Small intestine (tissue), 7 donors: ENCODE measurements around the gene MARF1. TPM values are rescaled to one million over a fixed set of nuclear protein-coding genes. Genes with fewer than 3 reads are reported as not detected.
"Not testable (repeated sequence)": the region's sequence is repeated elsewhere in the genome, so short reads cannot be mapped to it uniquely, and the experiment has no call there.

Experiments
- DNase-seq, 2 donors: peaks; one replicate each; pipeline versions ENCODE4 v3.0.0 to v3.0.0-alpha.2; 2013
- FAIRE-seq: peaks from 2 replicates; lab custom pipeline; 2012; peaks lifted over from hg19 to GRCh38; lab: Jason Lieb, UNC
- H3K27ac ChIP-seq, 3 donors: one replicate each; pipeline ENCODE4 v1.5.1; 2013; ENCODE audit warnings: low read length in 2 of 3, mild to moderate bottlenecking in 2 of 3, control low read depth in 1 of 3, inconsistent platforms in 1 of 3, low read depth in 1 of 3, moderate library complexity in 1 of 3
- H3K27me3 ChIP-seq, 3 donors: one replicate each; pipeline ENCODE4 v1.6.1; 2013; ENCODE audit warnings: low read length in 3 of 3, inconsistent platforms in 1 of 3; ENCODE audit not compliant: control insufficient read depth in 3 of 3, insufficient read depth in 3 of 3
- H3K36me3 ChIP-seq, 3 donors: one replicate each; pipeline ENCODE4 v1.6.1; 2013; ENCODE audit warnings: low read length in 3 of 3, inconsistent platforms in 1 of 3, low read depth in 1 of 3, mild to moderate bottlenecking in 1 of 3, moderate library complexity in 1 of 3; ENCODE audit not compliant: control insufficient read depth in 3 of 3, insufficient read depth in 2 of 3
- H3K4me1 ChIP-seq, 3 donors: one replicate each; pipeline ENCODE4 v1.6.1; 2013; ENCODE audit warnings: low read length in 2 of 3, inconsistent platforms in 1 of 3, low read depth in 1 of 3, mild to moderate bottlenecking in 1 of 3, moderate library complexity in 1 of 3; ENCODE audit not compliant: control insufficient read depth in 3 of 3, insufficient read depth in 2 of 3
- H3K4me3 ChIP-seq, 3 donors: one replicate each; pipeline ENCODE4 v1.5.1; 2013; ENCODE audit warnings: low read length in 3 of 3, control low read depth in 1 of 3, inconsistent platforms in 1 of 3, low read depth in 1 of 3, mild to moderate bottlenecking in 1 of 3, moderate library complexity in 1 of 3
- H3K9me3 ChIP-seq, 2 donors: one replicate each; pipeline ENCODE4 v1.6.1; 2013; ENCODE audit warnings: low read depth in 1 of 2, low read length in 1 of 2; ENCODE audit not compliant: control insufficient read depth in 2 of 2, insufficient read depth in 1 of 2
- WGBS, 3 donors: extraction: QIAGEN DNeasy Blood & Tissue Kit; methylation state at CpG; one replicate each; pipeline ENCODE4 v1.1.7; 2013; 5-methylcytosine and 5-hydroxymethylcytosine counted together
- polyA plus RNA-seq, 4 donors: library from polyadenylated mRNA; stranded (reverse) in 3 of 4; unstranded in 1 of 4; fragments of 200-250 nt in 3 of 4; fragments of 120-200 nt in 1 of 4; gene quantifications; one replicate each; pipeline versions ENCODE4 v1.2.1 to v1.2.3, GENCODE V29; 2013
- donor health status: healthy with polysubstance abuse.
- donor health status: control.
- donor health status: control.
- donor health status: Bipolar disorder and iron deficiency.
- donor health status: healthy.

The MARF1 gene
- polyA plus RNA-seq, 4 donors, result 14.3 to 41.4 (median 15.7) TPM

DNA sequence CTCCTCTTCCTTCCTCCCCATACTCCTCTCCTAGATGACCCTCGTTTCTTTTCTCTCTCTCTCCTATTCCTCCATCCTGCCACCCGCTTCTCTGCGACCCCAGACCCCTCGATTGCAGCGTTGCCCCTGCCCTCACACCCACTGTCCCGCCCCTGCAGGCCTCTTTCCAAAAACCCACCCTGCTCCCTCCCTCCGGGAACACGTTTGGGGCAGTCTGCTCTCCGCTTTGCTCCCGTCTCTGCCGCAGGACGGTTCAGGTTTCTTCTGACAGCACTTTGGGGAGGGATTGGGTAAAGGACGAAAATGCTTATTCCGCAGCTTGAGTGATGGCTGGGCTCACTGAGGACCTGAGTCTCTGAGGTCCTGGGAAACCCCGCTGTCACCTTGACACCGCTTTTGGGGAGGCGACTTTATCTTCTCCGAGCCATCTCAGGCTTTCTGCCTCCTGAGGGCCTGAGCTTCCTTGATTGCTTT lies 7.8 kb upstream of the MARF1 start:
- peak overlapping the region; percentile 57 to 95 (median 71) for H3K4me3 ChIP-seq
- no peaks in the 10 kb centered on the region for H3K36me3 ChIP-seq
- WGBS, 3 donors, result 1% methylated on average over 18 of the region's 18 CpGs
- no peaks in the 10 kb centered on the region for H3K9me3 ChIP-seq
- peaks cover 0 to 7% (median 0%) of the 10 kb centered on the region in 3 donors for H3K4me1 ChIP-seq
- no peaks in the 10 kb centered on the region for H3K27me3 ChIP-seq
- DNase-seq (peak; percentile 22 to 33), FAIRE-seq (no peak)
- peak overlapping the region in 2 of 3 donors; percentile 51 to 82 for H3K27ac ChIP-seq

DNA sequence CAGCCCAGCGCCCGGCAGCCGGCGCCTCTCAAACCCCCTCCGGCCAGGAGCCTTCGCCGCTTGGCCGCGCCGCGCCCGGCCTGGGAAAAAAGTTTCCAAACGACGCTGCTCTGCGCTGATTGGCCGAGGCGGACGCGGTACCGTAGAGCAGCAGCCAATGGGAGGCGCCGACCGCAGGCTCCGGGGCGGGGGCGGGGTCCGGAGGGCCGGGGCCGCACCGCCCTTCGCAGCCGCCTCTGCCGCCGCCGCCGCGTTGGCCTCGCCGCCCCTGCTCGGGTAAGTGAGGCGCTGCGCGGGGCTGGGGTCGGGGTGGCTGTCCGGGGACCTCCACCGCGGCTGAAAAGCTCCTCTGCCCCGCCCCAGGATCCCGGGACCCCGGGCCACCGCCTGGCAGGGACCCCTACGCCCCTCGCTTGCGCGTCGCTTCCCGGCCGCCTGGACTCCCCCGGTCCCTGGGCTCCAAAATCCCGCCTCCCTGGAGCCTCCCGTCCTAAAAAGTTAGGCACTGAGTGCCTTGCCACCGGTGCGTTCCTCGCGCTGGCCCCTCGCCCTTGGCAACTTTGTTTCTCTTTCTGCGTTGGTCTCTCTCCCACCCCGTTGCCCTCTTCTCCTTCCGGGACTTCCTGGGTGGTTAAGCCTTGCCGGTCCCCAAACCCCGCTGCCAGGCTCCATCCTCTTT lies 7.2 kb upstream of the MARF1 start, which contains the start of gene NDE1:
TSS of gene NDE1 (plus strand) at position 227 of the 679 bp plus-strand sequence. CDS start 14,534 bp downstream, outside the sequence.
- FAIRE-seq (no peak), DNase-seq (peak; percentile 90 to 93)
- no peaks in the 10 kb centered on the region for H3K27me3 ChIP-seq
- H3K9me3 ChIP-seq, result no peaks in the 10 kb centered on the region
- WGBS, 3 donors, result 0% methylated on average over 52 to 71 of the region's 71 CpGs
- H3K4me3 ChIP-seq, result peak within 1 kb of the TSS; percentile 57 to 95 (median 71)
- peak within 1 kb of the TSS; percentile 51 to 82 (median 52) for H3K27ac ChIP-seq
- peaks cover 0 to 7% (median 0%) of the 10 kb centered on the region in 3 donors for H3K4me1 ChIP-seq
- no peaks in the 10 kb centered on the region for H3K36me3 ChIP-seq

GRCh38 chr16:15649727-15650018 lies 6.7 kb upstream of the MARF1 start:
- H3K27me3 ChIP-seq, result no peaks in the 10 kb centered on the region
- FAIRE-seq, result no peak
- H3K4me1 ChIP-seq, result peaks cover 0 to 7% (median 0%) of the 10 kb centered on the region in 3 donors
- no peak for DNase-seq
- H3K4me3 ChIP-seq, result peak overlapping the region; percentile 50 to 71 (median 57)
- H3K36me3 ChIP-seq, result no peaks in the 10 kb centered on the region
- no peaks in the 10 kb centered on the region for H3K9me3 ChIP-seq
- H3K27ac ChIP-seq, result peak overlapping the region in 2 of 3 donors; percentile 47 to 52
- 1% methylated on average over 12 to 14 of the region's 14 CpGs for WGBS, 3 donors

DNA sequence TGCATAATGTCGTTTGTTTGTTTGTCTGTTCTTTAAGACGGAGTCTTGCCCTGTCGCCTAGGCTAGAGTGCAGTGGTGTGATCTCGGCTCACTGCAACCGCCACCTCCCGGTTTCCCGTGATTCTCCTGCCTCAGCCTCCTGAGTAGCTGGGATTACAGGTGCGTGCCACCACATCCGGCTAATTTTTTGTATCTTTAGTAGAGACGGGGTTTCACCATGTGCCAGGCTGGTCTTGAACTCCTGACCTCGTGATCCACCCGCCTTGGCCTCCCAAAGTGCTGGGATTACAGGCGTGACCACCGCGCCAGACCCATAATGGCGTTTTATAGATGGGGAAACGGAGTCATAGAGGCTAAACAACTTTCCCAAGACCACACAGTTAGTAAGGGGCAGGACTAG lies 6.4 kb upstream of the MARF1 start:
- H3K36me3 ChIP-seq, DNase-seq, H3K9me3 ChIP-seq, FAIRE-seq, H3K4me1 ChIP-seq, H3K27me3 ChIP-seq: not testable (repeated sequence)
- H3K4me3 ChIP-seq, result peak overlapping the region in 2 of 3 donors; percentile 50 to 57
- H3K27ac ChIP-seq, result peak overlapping the region in 1 of 3 donors; percentile 47
- WGBS, 3 donors, result 50 to 63% (median 56%) methylated on average over 17 of the region's 17 CpGs

DNA sequence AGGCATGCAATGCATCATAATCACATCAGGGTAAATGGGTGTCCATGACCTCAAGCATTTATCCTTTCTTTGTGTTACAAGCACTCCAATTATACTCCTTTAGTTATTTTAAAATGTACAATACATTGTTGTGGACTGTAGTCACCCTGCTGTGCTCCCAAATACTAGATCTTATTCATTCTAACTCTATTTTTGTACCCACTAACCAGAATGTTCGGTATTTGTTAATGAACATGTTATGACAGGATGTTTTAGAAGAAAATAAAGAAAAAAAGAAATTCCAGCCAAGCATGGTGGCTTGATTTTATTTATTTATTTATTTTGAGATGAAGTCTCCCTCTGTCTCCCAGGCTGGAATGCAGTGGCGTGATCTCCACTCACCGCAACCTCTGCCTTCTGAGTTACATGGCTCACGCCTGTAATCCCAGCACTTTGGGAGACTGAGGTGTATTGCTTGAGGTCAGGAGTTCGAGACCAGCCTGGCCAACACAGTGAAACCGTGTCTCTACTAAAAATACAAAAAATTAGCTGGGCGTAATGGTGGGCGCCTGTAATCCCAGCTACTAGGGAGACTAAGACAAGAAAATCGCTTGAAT lies 5.3 kb upstream of the MARF1 start:
- H3K4me3 ChIP-seq, result no peak overlapping the region
- 87 to 94% (median 94%) methylated on average over 9 of the region's 9 CpGs for WGBS, 3 donors
- no peaks in the 10 kb centered on the region for H3K27me3 ChIP-seq
- peaks cover 0 to 16% (median 0%) of the 10 kb centered on the region in 3 donors for H3K4me1 ChIP-seq
- H3K36me3 ChIP-seq, result no peaks in the 10 kb centered on the region
- no peak overlapping the region for H3K27ac ChIP-seq
- DNase-seq, result no peak
- no peaks in the 10 kb centered on the region for H3K9me3 ChIP-seq
- no peak for FAIRE-seq

DNA sequence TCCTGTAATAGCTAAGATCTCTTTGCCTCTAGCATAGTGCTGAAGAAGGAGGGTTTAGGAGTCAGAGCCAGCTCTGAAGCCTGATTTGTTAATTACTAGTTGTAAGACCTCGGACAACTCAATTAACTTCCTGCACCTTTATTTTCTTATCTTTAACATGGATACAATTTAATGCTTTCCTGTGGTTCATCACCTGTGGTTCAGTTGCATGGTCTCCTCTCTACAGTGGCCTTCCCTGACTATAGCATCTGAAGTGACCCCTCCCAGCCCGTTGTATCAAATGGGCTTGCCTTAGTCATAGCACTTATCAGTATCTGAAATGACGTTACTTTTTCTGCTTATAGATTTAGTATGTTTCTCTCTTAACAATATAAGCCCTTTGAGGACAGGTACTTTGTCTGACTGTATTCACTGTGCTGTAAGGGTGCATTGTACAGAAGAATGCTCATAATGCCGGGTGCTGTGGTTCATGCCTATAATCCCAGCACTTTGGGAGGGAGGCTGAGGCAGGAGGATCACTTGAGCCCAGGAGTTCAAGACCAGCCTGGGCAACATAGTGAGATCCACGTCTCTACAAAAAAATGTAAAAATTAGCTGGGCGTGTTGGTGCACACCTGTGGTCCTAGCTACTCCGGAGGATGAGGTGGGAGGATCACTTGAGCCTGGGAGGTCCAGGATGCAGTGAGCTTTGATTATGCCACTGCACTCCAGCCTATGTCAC lies 4.5 kb upstream of the MARF1 start:
- DNase-seq, result no peak
- WGBS, 3 donors, result 48 to 79% (median 62%) methylated on average over 7 of the region's 7 CpGs

DNA sequence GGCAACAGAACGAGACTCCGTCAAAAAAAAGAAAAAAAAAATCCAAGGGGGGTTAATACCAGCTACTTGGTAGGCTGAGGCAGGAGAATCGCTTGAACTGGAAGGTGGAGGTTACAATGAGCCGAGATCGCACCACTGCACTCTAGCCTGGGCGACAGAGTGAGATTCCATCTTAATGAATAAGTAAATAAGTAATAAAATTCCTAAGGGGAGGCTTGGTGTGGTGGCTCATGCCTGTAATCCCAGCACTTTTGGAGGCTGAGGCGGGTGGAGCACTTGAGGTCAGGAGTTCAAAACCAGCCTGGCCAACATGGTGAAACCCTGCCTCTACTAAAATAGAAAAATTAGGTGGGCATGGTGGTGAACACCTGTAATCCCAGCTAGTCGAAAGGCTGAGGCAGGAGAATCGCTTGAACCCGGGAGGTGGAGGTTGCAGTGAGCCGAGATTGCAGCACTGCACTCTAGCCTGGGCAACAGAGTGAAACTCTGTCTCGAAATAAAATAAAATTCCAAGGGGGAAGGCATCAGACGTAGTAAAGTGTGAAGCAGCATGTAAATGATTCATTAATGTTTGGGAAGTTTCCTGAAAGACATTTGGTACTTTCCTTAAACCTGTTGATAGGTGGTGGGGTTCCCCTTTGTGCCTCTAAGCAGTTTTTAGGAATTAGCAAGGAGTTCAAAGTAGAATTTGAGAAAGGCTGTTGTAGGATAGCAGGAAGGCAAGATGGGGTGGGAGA lies 3.8 kb upstream of the MARF1 start:
- not testable (repeated sequence) for H3K9me3 ChIP-seq, DNase-seq, H3K27ac ChIP-seq, H3K27me3 ChIP-seq, H3K36me3 ChIP-seq, H3K4me3 ChIP-seq, FAIRE-seq
- 55 to 77% (median 61%) methylated on average over 13 of the region's 13 CpGs for WGBS, 3 donors
- H3K4me1 ChIP-seq, result peaks cover 1 to 19% (median 2%) of the 10 kb centered on the region in 3 donors

More for the DNA sequence above, 4.5 kb upstream of the MARF1 start:
- H3K9me3 ChIP-seq, result no peaks in the 10 kb centered on the region
- H3K27me3 ChIP-seq, result no peaks in the 10 kb centered on the region
- no peak overlapping the region for H3K27ac ChIP-seq
- no peak for FAIRE-seq
- H3K4me1 ChIP-seq, result peaks cover 0 to 16% (median 0%) of the 10 kb centered on the region in 3 donors
- H3K36me3 ChIP-seq, result no peaks in the 10 kb centered on the region
- H3K4me3 ChIP-seq, result no peak overlapping the region
